GM10266 (cell line): ENCODE measurements around the gene MOBP.
A peak's percentile ranks its signal among the peaks of the same experiment; 100 is the strongest.

Experiments
- DNase-seq: peaks from one replicate; pipeline ENCODE4 v3.0.0; 2012; ENCODE audit errors: extremely low spot score
- TF ChIP-seq, protein P1 (sequence below): IDR thresholded peaks from 2 replicates; pipeline ENCODE4 v1.5.1; 2012; ENCODE audit warnings: mild to moderate bottlenecking, low read depth; ENCODE audit not compliant: control insufficient read depth, insufficient read depth; ENCODE audit errors: missing control alignments

The MOBP gene

DNA sequence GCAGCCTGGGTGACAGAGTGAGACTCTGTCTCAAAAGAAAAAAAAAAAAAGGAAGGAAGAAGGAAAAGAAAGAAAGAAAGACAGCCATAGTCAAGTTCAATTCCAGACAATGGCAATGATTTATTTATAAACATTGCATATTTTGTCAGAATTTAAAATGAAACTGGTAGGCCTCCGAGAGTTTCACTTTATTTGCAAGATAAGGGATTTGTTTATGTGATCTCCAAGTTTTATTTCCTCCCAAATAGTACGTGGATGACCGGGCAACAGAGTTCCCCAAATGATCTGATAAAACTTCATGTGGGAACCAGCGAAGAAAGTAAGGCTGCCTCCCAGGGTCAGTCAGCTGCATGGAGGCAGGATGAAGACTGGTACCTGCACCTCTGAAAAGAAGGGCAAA lies 28.6 kb upstream of the MOBP start:
- DNase-seq: no peak
- TF ChIP-seq, protein P1, sequence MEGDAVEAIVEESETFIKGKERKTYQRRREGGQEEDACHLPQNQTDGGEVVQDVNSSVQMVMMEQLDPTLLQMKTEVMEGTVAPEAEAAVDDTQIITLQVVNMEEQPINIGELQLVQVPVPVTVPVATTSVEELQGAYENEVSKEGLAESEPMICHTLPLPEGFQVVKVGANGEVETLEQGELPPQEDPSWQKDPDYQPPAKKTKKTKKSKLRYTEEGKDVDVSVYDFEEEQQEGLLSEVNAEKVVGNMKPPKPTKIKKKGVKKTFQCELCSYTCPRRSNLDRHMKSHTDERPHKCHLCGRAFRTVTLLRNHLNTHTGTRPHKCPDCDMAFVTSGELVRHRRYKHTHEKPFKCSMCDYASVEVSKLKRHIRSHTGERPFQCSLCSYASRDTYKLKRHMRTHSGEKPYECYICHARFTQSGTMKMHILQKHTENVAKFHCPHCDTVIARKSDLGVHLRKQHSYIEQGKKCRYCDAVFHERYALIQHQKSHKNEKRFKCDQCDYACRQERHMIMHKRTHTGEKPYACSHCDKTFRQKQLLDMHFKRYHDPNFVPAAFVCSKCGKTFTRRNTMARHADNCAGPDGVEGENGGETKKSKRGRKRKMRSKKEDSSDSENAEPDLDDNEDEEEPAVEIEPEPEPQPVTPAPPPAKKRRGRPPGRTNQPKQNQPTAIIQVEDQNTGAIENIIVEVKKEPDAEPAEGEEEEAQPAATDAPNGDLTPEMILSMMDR: no peak

DNA sequence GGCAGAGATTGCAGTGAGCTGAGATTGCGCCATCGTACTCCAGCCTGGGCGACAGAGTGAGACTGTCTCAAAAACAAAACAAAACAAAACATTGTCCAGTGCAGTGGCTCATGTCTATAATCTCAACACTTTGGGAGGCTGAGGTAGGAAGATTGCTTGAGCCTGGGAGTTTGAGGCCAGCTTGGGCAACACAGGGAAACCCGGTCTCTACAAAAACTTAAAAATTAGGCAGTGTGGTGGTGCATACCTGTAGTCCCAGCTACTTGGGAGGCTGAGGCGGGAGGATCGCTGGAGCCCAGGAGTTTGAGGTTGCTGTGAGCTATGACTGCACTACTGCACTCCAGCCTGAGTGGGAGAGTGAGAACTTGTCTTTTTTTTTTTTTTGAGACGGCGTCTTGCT lies 27.2 kb upstream of the MOBP start:
- DNase-seq: no peak
- TF ChIP-seq, protein P1: no peak

DNA sequence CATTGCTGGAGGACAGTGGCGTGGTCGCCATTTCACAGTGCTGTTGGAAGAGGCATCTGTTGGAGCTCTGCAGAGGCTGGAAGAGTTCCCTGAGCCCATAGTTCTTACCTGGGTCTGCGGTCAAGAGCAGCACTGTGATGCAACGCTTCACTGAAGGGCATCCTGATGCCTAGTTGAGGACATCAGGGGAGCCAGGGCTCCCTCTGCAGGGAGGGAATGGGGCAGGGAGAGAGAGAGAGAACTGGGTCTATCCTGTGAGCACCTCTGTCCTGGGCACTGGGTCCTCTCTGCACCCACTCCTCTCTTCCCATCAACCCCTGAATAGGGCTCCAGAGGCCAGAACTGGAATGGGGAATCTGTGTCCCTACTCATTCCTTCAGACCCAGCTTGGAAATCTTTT lies 23.9 kb upstream of the MOBP start:
- TF ChIP-seq, protein P1: no peak

DNA sequence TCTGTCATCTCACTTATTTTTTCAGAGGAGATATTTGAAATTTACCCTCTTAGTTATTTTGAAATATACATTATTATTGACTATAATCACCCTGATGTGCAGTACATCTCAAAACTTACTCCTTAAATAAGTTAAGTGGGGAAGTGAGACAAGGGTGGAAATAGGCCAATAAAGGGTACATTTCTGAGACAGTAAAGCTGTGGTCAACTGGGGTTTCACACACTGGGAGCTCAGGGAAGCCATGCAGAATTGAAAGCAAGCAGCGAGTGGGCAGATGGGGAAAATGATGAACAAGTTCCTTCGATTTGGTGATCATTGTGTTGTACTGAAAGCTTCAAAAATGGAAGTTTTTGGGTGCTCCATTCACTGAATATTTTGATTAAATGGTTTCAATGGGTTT lies 21.6 kb upstream of the MOBP start:
- DNase-seq: no peak
- TF ChIP-seq, protein P1: no peak

More for the DNA sequence above, 23.9 kb upstream of the MOBP start:
- no peak for DNase-seq

DNA sequence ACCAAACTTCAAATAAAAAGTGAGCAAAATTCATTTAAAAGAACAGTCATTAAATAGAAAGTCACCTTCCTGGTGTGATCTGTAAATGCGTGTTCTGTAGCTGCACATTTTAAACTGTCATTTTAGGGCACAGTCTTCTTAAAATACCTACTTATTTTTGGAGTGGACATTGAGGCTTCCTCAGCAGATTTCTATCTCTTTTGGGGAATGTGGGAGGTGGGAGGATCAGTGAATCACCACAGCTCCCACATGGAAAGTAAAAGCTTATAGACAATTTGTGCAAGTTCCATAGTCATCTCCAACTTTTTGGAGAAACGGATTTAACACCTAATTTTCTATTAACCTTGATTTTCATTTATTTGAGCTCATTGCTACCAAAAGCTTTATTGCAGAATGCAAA lies 21.0 kb upstream of the MOBP start:
- TF ChIP-seq, protein P1: no peak
- no peak for DNase-seq

DNA sequence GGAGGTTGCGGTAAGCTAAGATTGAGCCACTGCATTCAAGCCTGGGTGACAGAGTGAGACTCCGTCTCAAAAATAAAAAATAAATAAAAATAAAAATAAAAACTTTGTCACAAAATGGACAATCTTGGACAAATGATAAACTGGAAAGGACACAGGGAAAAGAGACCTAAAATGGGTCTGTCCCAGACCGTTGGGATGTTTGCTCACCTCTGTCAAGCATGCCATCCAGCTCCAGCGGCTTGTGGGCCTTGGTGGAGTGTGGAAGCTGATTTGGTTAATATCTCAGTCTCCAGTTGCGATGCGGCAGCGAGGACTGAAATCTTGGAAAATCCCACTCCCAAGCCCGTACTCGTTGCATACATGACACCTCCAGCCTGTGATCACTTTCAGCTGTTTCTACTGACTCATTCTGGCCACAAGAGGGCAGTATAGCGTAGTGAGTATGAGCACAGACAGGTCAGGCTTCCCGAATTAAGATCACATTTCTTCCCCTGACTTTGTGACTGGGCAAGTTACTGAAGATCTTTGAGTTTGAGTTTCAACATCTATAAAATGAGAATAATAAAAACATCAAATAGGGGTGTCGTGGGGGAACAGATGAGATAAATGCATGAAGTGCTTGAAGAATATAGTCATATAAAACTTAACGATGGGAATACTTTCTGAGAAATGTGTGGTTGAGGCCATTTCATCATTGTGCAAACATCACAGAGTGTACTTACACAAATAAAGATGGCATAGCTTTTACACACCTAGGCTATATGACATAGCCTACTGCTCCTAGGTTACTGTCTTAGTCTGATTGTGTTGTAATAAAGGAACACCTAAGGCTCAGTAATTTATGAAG lies 19.6 kb upstream of the MOBP start:
- TF ChIP-seq, protein P1: peak; percentile 93
- peak; percentile 87 for DNase-seq

DNA sequence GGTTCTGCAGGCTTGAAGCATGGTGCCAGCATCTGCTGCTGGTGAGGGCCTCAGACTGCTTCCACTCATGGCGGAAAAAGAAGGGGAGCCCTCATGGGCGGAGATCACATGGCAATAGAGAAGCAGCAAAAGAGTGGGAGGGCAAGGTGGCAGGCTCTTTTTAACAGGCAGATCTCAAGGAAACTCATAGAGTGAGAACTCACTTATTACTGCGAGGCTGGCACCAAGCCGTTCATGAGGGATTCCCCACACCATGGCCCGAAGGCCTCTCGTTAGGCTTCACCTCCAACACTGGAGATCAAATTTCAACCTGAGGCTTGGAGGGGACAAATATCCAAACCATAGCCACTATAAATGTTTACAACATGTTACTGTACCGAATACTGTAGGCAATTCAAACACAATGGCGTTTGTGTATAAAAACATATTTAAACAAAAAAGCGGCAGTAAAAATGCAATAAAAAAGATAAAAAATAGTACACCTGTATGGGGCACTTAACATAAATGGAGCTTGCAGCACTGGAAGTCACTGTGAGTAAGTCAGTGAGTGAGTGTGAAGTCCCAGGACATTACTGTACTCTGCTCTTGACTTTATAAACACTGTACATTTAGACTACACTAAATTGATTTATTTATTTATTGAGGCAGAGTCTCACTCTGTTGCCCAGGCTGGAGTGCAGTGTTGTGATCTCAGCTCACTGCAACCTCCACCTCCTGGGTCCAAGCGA lies 18.8 kb upstream of the MOBP start:
- TF ChIP-seq, protein P1: no peak
- no peak for DNase-seq
